OCI-LY1 (cell line): ENCODE data around the gene CFAP61.

Experiments
- H2AFZ ChIP-seq: fragments of 200-600 bp; sonication (generic), shearing (Covaris generic); 2 replicates; pipeline ENCODE4 v1.6.0; 2014; ENCODE audit warnings: antibody characterized with exemption, mild to moderate bottlenecking, low read length
- H3F3A ChIP-seq: fragments of 200-600 bp; sonication (generic), shearing (Covaris generic); 2 replicates; pipeline ENCODE4 v1.6.0; 2014; ENCODE audit warnings: mild to moderate bottlenecking, antibody characterized with exemption, low read length, moderate library complexity; ENCODE audit not compliant: insufficient read depth
- H3K27ac ChIP-seq: fragments of 200-600 bp; sonication (generic); 2 replicates; pipeline ENCODE4 v1.5.1; 2014; ENCODE audit warnings: low read length, mixed run types, mild to moderate bottlenecking, low read depth; ENCODE audit not compliant: poor library complexity, severe bottlenecking
- H3K27me3 ChIP-seq: fragments of 200-600 bp; sonication (generic); 2 replicates; pipeline ENCODE4 v1.6.0; 2014; ENCODE audit warnings: antibody characterized with exemption, mild to moderate bottlenecking, low read length, moderate library complexity; ENCODE audit not compliant: insufficient read depth
- H3K36me3 ChIP-seq: fragments of 200-600 bp; sonication (generic); 2 replicates; pipeline ENCODE4 v1.6.1; 2014; ENCODE audit warnings: mild to moderate bottlenecking, antibody characterized with exemption, low read length, moderate library complexity, mixed read lengths; ENCODE audit not compliant: insufficient read depth
- H3K4me1 ChIP-seq: fragments of 200-600 bp; sonication (generic); 2 replicates; pipeline ENCODE4 v1.5.1; 2014; ENCODE audit warnings: mild to moderate bottlenecking, low read length, moderate library complexity; ENCODE audit not compliant: insufficient read depth, severe bottlenecking
- H3K4me2 ChIP-seq: fragments of 200-600 bp; sonication (generic), shearing (Covaris generic); 2 replicates; pipeline ENCODE4 v1.6.1; 2014; ENCODE audit warnings: low read length
- H3K4me3 ChIP-seq: fragments of 200-600 bp; sonication (generic); 2 replicates; pipeline ENCODE4 v1.5.1; 2014; ENCODE audit warnings: low read length, low read depth, mild to moderate bottlenecking, mixed read lengths; ENCODE audit not compliant: poor library complexity, severe bottlenecking
- H3K79me2 ChIP-seq: fragments of 200-600 bp; shearing (Covaris generic); 2 replicates; pipeline ENCODE4 v1.6.1; 2016; ENCODE audit warnings: mixed run types, low read length, mixed read lengths; ENCODE audit not compliant: insufficient read depth
- H3K9ac ChIP-seq: fragments of 200-600 bp; sonication (generic), shearing (Covaris generic); 2 replicates; pipeline ENCODE4 v1.6.1; 2014; ENCODE audit warnings: mild to moderate bottlenecking, low read length, mixed read lengths
- H3K9me2 ChIP-seq: fragments of 200-600 bp; sonication (generic), shearing (Covaris generic); 2 replicates; pipeline ENCODE4 v1.6.1; 2014; ENCODE audit warnings: low read depth, mild to moderate bottlenecking, low read length, mixed read lengths
- H3K9me3 ChIP-seq: fragments of 200-600 bp; shearing (Covaris generic); 2 replicates; pipeline ENCODE4 v1.6.1; 2014; ENCODE audit warnings: low read length, mixed read lengths
- H4K20me1 ChIP-seq: fragments of 200-600 bp; sonication (generic), shearing (Covaris generic); 2 replicates; pipeline ENCODE4 v1.6.0; 2016; ENCODE audit warnings: mild to moderate bottlenecking, low read length; ENCODE audit not compliant: insufficient read depth
- CTCF ChIP-seq: fragments of 200-600 bp; sonication (generic), shearing (Covaris generic); IDR thresholded peaks from 2 replicates; pipeline ENCODE4 v1.5.1; 2017; ENCODE audit warnings: mild to moderate bottlenecking, antibody characterized with exemption, low read length, moderate library complexity, mixed read lengths
- EZH2 ChIP-seq: fragments of 200-600 bp; sonication (generic), shearing (Covaris generic); IDR thresholded peaks from 2 replicates; pipeline ENCODE4 v1.8.0; 2017; ENCODE audit warnings: borderline replicate concordance, mixed run types, mild to moderate bottlenecking, antibody characterized with exemption, low read length, moderate library complexity, mixed read lengths

CFAP61 gene

GRCh38 chr20:20334489-20334888, 282.2 kb downstream of the CFAP61 start:
- H3K4me2 ChIP-seq, result no peak overlapping the region
- TF ChIP-seq EZH2 (no peak), CTCF (no peak)
- no peaks in the 10 kb centered on the region for H3K9me3 ChIP-seq
- H4K20me1 ChIP-seq, result no peaks in the 10 kb centered on the region
- H3K9ac ChIP-seq, result no peak overlapping the region
- H3K79me2 ChIP-seq, result no peaks in the 10 kb centered on the region
- no peaks in the 10 kb centered on the region for H3F3A ChIP-seq
- H3K4me1 ChIP-seq, result no peaks in the 10 kb centered on the region
- H3K27me3 ChIP-seq, result no peaks in the 10 kb centered on the region
- H3K27ac ChIP-seq, result no peak overlapping the region
- H2AFZ ChIP-seq, result no peak overlapping the region
- no peak overlapping the region for H3K4me3 ChIP-seq
- H3K36me3 ChIP-seq, result no peaks in the 10 kb centered on the region
- H3K9me2 ChIP-seq, result no peaks in the 10 kb centered on the region

- Histone ChIP-seq H3K9ac (no peak overlapping the region), H3K4me1 (no peaks in the 10 kb centered on the region), H3K4me3 (no peak overlapping the region), H3K27me3 (0 out of 2 replicates have a peak, but pooled peaks cover 5% of the 10 kb centered on the region), H3F3A (no peaks in the 10 kb centered on the region), H4K20me1 (no peaks in the 10 kb centered on the region), H2AFZ (no peak overlapping the region), H3K36me3 (no peaks in the 10 kb centered on the region), H3K79me2 (no peaks in the 10 kb centered on the region), H3K9me2 (no peaks in the 10 kb centered on the region), H3K4me2 (no peak overlapping the region), H3K9me3 (no peaks in the 10 kb centered on the region), H3K27ac (no peak overlapping the region)
- TF ChIP-seq EZH2 (no peak), CTCF (no peak)
These were observed 285.9 kb downstream of the CFAP61 start for GRCh38 chr20:20338133-20338730.

GRCh38 chr20:20340443-20340842, 288.1 kb downstream of the CFAP61 start:
- H3K4me1 ChIP-seq, result no peaks in the 10 kb centered on the region
- no peaks in the 10 kb centered on the region for H4K20me1 ChIP-seq
- no peaks in the 10 kb centered on the region for H3K79me2 ChIP-seq
- H3K9ac ChIP-seq, result no peak overlapping the region
- H3K9me2 ChIP-seq, result no peaks in the 10 kb centered on the region
- H3F3A ChIP-seq, result no peaks in the 10 kb centered on the region
- 0 out of 2 replicates have a peak, but pooled peaks cover 5% of the 10 kb centered on the region for H3K27me3 ChIP-seq
- no peak overlapping the region for H2AFZ ChIP-seq
- H3K4me2 ChIP-seq, result no peak overlapping the region
- no peak for TF ChIP-seq CTCF
- TF ChIP-seq EZH2, result no peak
- no peak overlapping the region for H3K27ac ChIP-seq
- H3K4me3 ChIP-seq, result no peak overlapping the region
- H3K36me3 ChIP-seq, result no peaks in the 10 kb centered on the region
- no peaks in the 10 kb centered on the region for H3K9me3 ChIP-seq
